Limb (tissue), 2 donors: Measurements from ENCODE around the gene PHGDH.
"Not testable (repeated sequence)": the region's sequence is repeated elsewhere in the genome, so short reads cannot be mapped to it uniquely, and the experiment has no call there.

ENCODE experiments used
- DNase-seq, 2 donors: peaks; one replicate each; pipeline ENCODE4 v3.0.0-alpha.2; 2016; ENCODE audit errors: extremely low spot score in 2 of 2

Gene PHGDH

GRCh38 chr1:119711804-119712341, at the start of gene PHGDH:
PHGDH (plus strand) TSS chr1:119711934; CDS start chr1:119712023, 89 bp downstream.
- DNase-seq = peak; percentile 80 to 88

GRCh38 chr1:119662034-119662437, 49.7 kb upstream of the PHGDH start:
- DNase-seq = no peak

GRCh38 chr1:119664067-119664466, 47.7 kb upstream of the PHGDH start:
- DNase-seq = no peak

- DNase-seq = no peak
Observed at GRCh38 chr1:119667173-119667572, 44.6 kb upstream of the PHGDH start.

GRCh38 chr1:119670898-119671297, 40.8 kb upstream of the PHGDH start:
- no peak for DNase-seq

GRCh38 chr1:119673171-119673940, 38.4 kb upstream of the PHGDH start:
- DNase-seq = no peak

- DNase-seq = no peak
Observed at GRCh38 chr1:119674111-119674526, 37.6 kb upstream of the PHGDH start.

- peak; percentile 38 to 79 for DNase-seq
Observed at GRCh38 chr1:119674835-119675289, 36.9 kb upstream of the PHGDH start.

- DNase-seq = peak; percentile 80 to 82
Observed at GRCh38 chr1:119675349-119676345, 36.1 kb upstream of the PHGDH start.

GRCh38 chr1:119676571-119677206, 35.0 kb upstream of the PHGDH start:
- no peak for DNase-seq

- DNase-seq = no peak
Observed at GRCh38 chr1:119679223-119679622, 32.5 kb upstream of the PHGDH start.

GRCh38 chr1:119680193-119680592, 31.5 kb upstream of the PHGDH start:
- DNase-seq = no peak

GRCh38 chr1:119680723-119681122, 31.0 kb upstream of the PHGDH start:
- no peak for DNase-seq

- no peak for DNase-seq
Observed at GRCh38 chr1:119681560-119681959, 30.2 kb upstream of the PHGDH start.

- DNase-seq = no peak
Observed at GRCh38 chr1:119682141-119682540, 29.6 kb upstream of the PHGDH start.

GRCh38 chr1:119683893-119684292, 27.8 kb upstream of the PHGDH start:
- no peak for DNase-seq

GRCh38 chr1:119686661-119687060, 25.1 kb upstream of the PHGDH start:
- DNase-seq = no peak

GRCh38 chr1:119687434-119688079, 24.2 kb upstream of the PHGDH start:
- DNase-seq = no peak

- no peak for DNase-seq
Observed at GRCh38 chr1:119688810-119689209, 22.9 kb upstream of the PHGDH start.

GRCh38 chr1:119689511-119689910, 22.2 kb upstream of the PHGDH start:
- DNase-seq = no peak

- DNase-seq = not testable (repeated sequence)
Observed at GRCh38 chr1:119696863-119697262, 14.9 kb upstream of the PHGDH start.
